NCI-H2081 treated with DMSO at 0.1 percent for 48 hours (cell line): ENCODE measurements around the gene FZD2.
A peak's percentile ranks its signal among the peaks of the same experiment; 100 is the strongest.
"Not testable (repeated sequence)": the region's sequence is repeated elsewhere in the genome, so short reads cannot be mapped to it uniquely, and the experiment has no call there.

Experiments used
- DNase-seq: peaks from one replicate; lab custom pipeline; 2025; lab: John Stamatoyannopoulos, UW

The FZD2 gene

GRCh38 chr17:44556832-44557606 lies at the start of gene FZD2:
Gene FZD2, plus strand, starts transcription at chr17:44557484. Its CDS starts 205 bp downstream, at chr17:44557689.
- DNase-seq: peak; percentile 89

- DNase-seq: not testable (repeated sequence)
Observed at GRCh38 chr17:44511241-44512134, 45.8 kb upstream of the FZD2 start.

- no peak for DNase-seq
Observed at GRCh38 chr17:44518032-44518431, 39.3 kb upstream of the FZD2 start.

GRCh38 chr17:44522883-44523671 lies 34.2 kb upstream of the FZD2 start:
- DNase-seq: no peak

- DNase-seq: no peak
Observed at GRCh38 chr17:44523672-44523972, 33.7 kb upstream of the FZD2 start.

GRCh38 chr17:44527102-44527501 lies 30.2 kb upstream of the FZD2 start:
- no peak for DNase-seq

- DNase-seq: no peak
Observed at GRCh38 chr17:44527954-44528353, 29.3 kb upstream of the FZD2 start.

GRCh38 chr17:44529864-44530263 lies 27.4 kb upstream of the FZD2 start:
- DNase-seq: no peak

GRCh38 chr17:44530896-44531418 lies 26.3 kb upstream of the FZD2 start:
- DNase-seq: no peak

- DNase-seq: peak; percentile 58
Observed at GRCh38 chr17:44533533-44534246, 23.6 kb upstream of the FZD2 start.

- no peak for DNase-seq
Observed at GRCh38 chr17:44536090-44536953, 21.0 kb upstream of the FZD2 start.

GRCh38 chr17:44537922-44538321 lies 19.4 kb upstream of the FZD2 start:
- DNase-seq: not testable (repeated sequence)

GRCh38 chr17:44539673-44540072 lies 17.6 kb upstream of the FZD2 start:
- DNase-seq: no peak

GRCh38 chr17:44540246-44541084 lies 16.8 kb upstream of the FZD2 start:
- DNase-seq: no peak

- DNase-seq: no peak
Observed at GRCh38 chr17:44541884-44542581, 15.3 kb upstream of the FZD2 start.

- no peak for DNase-seq
Observed at GRCh38 chr17:44543213-44543904, 13.9 kb upstream of the FZD2 start.

GRCh38 chr17:44543905-44544523 lies 13.3 kb upstream of the FZD2 start:
- no peak for DNase-seq
